ENCODE data around the gene SSR4. TPM values are rescaled to one million over a fixed set of nuclear protein-coding genes. Genes with fewer than 3 reads are reported as not detected.

Gene SSR4
- total RNA-seq, 1 experiment from 2014 or later: 353 TPM

DNA sequence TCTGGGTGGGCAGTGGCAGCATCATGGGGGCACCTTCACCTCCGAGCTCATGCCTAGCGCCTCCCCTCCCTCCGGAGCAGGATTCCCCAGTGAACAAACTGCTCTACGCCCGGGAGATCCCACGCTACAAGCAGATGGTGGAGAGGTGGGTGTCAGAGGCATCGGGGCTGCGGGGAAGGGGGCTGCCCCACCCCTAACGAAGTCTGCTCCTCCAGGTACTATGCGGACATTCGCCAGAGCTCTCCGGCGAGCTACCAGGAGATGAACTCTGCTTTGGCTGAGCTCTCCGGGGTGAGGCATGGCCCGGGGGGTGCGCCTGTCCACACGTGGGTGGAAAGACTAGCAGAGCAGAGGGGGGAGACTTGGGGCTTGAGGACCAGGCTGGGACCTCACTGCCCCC, 16.3 kb upstream of the SSR4 start:
- CTCF ChIA-PET: interaction anchor here (0.6 kb wide), 1 partner anchor 539 kb away, joined by 5 read pairs; no protein-coding TSS in a partner anchor

DNA sequence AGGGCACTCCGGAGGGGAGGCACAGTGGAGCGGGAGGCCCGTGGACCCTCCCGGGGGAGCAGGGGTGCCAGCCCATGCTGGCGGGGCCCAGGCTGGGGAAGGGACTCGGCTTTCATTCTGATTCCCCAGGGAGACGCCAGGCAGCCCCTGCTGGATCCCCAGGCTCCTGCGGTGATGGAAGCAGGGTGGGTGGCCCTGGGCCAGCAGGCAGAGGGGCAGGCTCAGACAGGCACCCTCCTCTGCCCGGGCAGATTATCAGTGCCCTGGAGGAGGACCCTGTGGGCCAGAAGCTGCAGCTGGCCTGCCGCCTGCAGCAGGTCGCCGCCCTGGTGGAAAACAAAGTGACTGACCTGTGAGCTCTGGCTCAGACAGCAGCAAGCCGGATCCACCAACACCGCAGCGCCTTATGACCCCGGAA, 15.8 kb upstream of the SSR4 start:
- Histone ChIP-seq H3K4me1 (no peaks in the 10 kb centered on the region), H3K9me3 (no peaks in the 10 kb centered on the region), H3K27me3 (replicated peaks; ENCODE audit: control insufficient read depth, insufficient read depth, low read length) (no peaks in the 10 kb centered on the region), H3K4me3 (ENCODE audit: low read depth, low read length) (no peak overlapping the region), H3K36me3 (ENCODE audit: control insufficient read depth, insufficient read depth, low read length) (no peaks in the 10 kb centered on the region)
- DNase-seq: no peak
- TF ChIP-seq, protein P1, sequence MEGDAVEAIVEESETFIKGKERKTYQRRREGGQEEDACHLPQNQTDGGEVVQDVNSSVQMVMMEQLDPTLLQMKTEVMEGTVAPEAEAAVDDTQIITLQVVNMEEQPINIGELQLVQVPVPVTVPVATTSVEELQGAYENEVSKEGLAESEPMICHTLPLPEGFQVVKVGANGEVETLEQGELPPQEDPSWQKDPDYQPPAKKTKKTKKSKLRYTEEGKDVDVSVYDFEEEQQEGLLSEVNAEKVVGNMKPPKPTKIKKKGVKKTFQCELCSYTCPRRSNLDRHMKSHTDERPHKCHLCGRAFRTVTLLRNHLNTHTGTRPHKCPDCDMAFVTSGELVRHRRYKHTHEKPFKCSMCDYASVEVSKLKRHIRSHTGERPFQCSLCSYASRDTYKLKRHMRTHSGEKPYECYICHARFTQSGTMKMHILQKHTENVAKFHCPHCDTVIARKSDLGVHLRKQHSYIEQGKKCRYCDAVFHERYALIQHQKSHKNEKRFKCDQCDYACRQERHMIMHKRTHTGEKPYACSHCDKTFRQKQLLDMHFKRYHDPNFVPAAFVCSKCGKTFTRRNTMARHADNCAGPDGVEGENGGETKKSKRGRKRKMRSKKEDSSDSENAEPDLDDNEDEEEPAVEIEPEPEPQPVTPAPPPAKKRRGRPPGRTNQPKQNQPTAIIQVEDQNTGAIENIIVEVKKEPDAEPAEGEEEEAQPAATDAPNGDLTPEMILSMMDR (IDR thresholded peaks at IDR 0.05; ENCODE audit: insufficient read depth in 1 of 2, low read depth in 1 of 2, low read length in 1 of 2, severe bottlenecking in 1 of 2, unreplicated experiment in 1 of 2): no peak
- CTCF ChIA-PET: no interaction called here
- intact Hi-C loops (cut with micrococcal nuclease; ENCODE audit: unreplicated experiment): no loop called here
- BruUV-seq (replicated peaks): no TSS peak
- POLR2A ChIA-PET: no interaction called here
- no peaks in the 10 kb centered on the region for H3K27me3 Mint-ChIP-seq (ENCODE audit: insufficient read depth, unreplicated experiment)
- H3K4me3 Mint-ChIP-seq (ENCODE audit: unreplicated experiment): no peak overlapping the region
- H3K4me1 Mint-ChIP-seq (ENCODE audit: low read depth, unreplicated experiment): no peaks in the 10 kb centered on the region
- H3K27ac Mint-ChIP-seq (ENCODE audit: unreplicated experiment): no peak overlapping the region
- no peaks in the 10 kb centered on the region for H3K9me3 Mint-ChIP-seq (ENCODE audit: unreplicated experiment)
- peaks cover 6% of the 10 kb centered on the region for H3K36me3 Mint-ChIP-seq (ENCODE audit: insufficient read depth, unreplicated experiment)

More for the DNA sequence above, 16.3 kb upstream of the SSR4 start:
- Mint-ChIP-seq H3K9me3 (ENCODE audit: unreplicated experiment) (no peaks in the 10 kb centered on the region), H3K4me3 (ENCODE audit: unreplicated experiment) (no peak overlapping the region), H3K27me3 (ENCODE audit: insufficient read depth, unreplicated experiment) (no peaks in the 10 kb centered on the region), H3K4me1 (ENCODE audit: low read depth, unreplicated experiment) (no peaks in the 10 kb centered on the region), H3K36me3 (ENCODE audit: insufficient read depth, unreplicated experiment) (peaks cover 6% of the 10 kb centered on the region), H3K27ac (ENCODE audit: unreplicated experiment) (no peak overlapping the region)
- intact Hi-C loops (cut with micrococcal nuclease; ENCODE audit: unreplicated experiment): no loop called here
- no peaks in the 10 kb centered on the region for H3K9me3 ChIP-seq
- POLR2A ChIA-PET: no interaction called here
- no peaks in the 10 kb centered on the region for H3K36me3 ChIP-seq (ENCODE audit: control insufficient read depth, insufficient read depth, low read length)
- no peaks in the 10 kb centered on the region for H3K4me1 ChIP-seq
- no peak overlapping the region for H3K4me3 ChIP-seq (ENCODE audit: low read depth, low read length)
- no peak for DNase-seq
- BruUV-seq (replicated peaks): no TSS peak
- no peaks in the 10 kb centered on the region for H3K27me3 ChIP-seq (replicated peaks; ENCODE audit: control insufficient read depth, insufficient read depth, low read length)
- TF ChIP-seq, protein P1 (IDR thresholded peaks at IDR 0.05; ENCODE audit: insufficient read depth in 1 of 2, low read depth in 1 of 2, low read length in 1 of 2, severe bottlenecking in 1 of 2, unreplicated experiment in 1 of 2): no peak

DNA sequence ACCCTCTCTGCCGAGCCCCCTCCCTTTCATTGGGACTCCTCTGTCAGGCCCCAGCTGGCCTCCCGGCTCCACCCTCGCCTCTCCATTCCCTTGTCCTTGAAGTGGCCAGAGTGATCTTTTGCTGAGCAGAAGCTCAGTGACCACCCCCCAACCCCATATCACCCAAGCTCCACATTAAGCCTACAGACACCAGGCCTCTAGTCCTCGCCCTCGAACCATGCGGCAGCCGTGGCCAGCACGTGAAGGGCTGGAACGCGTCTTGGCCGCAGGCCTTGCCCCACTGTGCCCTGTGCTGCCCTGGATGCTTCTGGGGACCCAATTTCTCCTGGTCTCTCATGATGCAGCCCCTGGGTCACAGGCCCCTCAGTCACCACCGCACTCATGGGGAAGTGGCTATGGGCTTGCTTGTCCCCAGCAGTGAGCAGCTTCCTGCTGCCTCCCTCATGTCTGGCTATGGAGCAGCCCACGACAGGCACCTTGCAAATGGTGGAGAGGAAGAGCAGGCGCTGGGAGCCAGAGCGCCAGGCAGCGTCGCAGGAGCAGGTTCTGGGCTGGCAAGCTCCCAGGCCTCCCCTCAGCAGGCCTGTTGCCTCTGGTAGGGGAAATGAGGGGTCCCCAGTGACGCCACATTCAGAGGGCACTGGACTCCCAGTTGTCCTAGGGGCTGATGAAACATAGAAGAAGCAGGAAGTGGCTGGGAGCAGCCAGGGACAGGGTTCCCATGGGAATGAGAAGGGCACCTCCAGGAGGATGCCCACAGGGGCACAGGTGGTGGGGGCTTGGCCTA, 14.4 kb upstream of the SSR4 start:
- Mint-ChIP-seq H3K27ac (ENCODE audit: unreplicated experiment) (no peak overlapping the region), H3K27me3 (ENCODE audit: insufficient read depth, unreplicated experiment) (no peaks in the 10 kb centered on the region), H3K36me3 (ENCODE audit: insufficient read depth, unreplicated experiment) (peaks cover 6% of the 10 kb centered on the region), H3K4me3 (ENCODE audit: unreplicated experiment) (no peak overlapping the region), H3K9me3 (ENCODE audit: unreplicated experiment) (no peaks in the 10 kb centered on the region), H3K4me1 (ENCODE audit: low read depth, unreplicated experiment) (no peaks in the 10 kb centered on the region)
- TF ChIP-seq, protein P1 (IDR thresholded peaks at IDR 0.05; ENCODE audit: insufficient read depth in 1 of 2, low read depth in 1 of 2, low read length in 1 of 2, severe bottlenecking in 1 of 2, unreplicated experiment in 1 of 2): no peak
- Histone ChIP-seq H3K36me3 (ENCODE audit: control insufficient read depth, insufficient read depth, low read length) (no peaks in the 10 kb centered on the region), H3K27me3 (replicated peaks; ENCODE audit: control insufficient read depth, insufficient read depth, low read length) (no peaks in the 10 kb centered on the region), H3K4me3 (ENCODE audit: low read depth, low read length) (no peak overlapping the region), H3K9me3 (no peaks in the 10 kb centered on the region), H3K4me1 (no peaks in the 10 kb centered on the region)
- no TSS peak for BruUV-seq (replicated peaks)
- ChIA-PET CTCF (no interaction called here), POLR2A (no interaction called here)
- intact Hi-C loops (cut with micrococcal nuclease; ENCODE audit: unreplicated experiment): no loop called here
- DNase-seq: no peak
